SHP77 (cell line): Measurements from ENCODE around the gene WWOX.
A peak's percentile ranks its signal among the peaks of the same experiment; 100 is the strongest.
"Not testable (repeated sequence)": the region's sequence is repeated elsewhere in the genome, so short reads cannot be mapped to it uniquely, and the experiment has no call there.

Source experiments
- DNase-seq, 2 experiments: peaks; one replicate each; lab custom pipeline; 2025; lab: John Stamatoyannopoulos, UW

WWOX gene

DNA sequence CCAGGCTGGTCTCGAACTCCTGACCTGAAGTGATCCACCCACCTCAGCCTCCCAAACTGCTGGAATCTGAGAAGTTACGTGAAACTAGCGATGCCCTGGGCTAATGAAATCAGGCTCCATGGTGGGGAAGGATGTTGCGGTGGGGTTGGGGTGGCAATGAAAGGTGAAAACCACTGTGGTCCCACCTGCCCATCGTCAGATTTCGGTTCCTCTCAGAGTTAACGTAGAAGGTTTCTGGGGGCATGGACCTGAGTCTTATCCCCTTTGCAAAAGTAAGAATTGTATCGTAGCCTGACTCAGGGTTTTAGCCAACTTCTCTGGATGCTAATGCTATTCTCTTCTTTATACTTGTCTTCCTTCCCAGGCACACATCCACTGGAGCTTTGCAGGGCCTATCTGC is 402.3 kb downstream of the WWOX start:
- no peak for DNase-seq

DNA sequence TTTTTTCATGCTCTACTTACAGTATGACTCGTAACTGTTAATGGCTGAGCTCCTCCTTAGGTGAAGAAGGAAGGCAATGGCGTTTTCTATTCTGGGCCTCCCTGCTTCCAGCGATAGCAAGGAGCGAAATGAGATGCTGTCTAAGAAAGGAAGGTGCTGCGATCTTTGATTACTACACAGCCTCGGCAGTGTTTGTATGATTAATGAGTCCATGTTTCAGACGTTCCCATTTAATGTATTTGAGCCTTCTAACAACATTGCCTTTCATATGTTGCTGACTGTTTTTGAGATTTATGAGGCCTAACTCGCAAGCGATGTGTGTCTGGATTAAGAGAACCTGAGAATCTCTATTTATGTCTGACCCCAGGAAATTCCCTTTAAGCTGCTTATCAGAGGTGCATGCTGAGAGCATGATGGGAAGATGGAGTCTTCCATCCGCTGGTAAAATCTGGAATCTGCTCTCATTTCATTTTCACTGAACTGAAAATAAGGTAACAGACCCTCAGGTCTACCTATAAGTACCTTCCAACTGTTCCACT is 403.4 kb downstream of the WWOX start:
- DNase-seq: no peak

DNA sequence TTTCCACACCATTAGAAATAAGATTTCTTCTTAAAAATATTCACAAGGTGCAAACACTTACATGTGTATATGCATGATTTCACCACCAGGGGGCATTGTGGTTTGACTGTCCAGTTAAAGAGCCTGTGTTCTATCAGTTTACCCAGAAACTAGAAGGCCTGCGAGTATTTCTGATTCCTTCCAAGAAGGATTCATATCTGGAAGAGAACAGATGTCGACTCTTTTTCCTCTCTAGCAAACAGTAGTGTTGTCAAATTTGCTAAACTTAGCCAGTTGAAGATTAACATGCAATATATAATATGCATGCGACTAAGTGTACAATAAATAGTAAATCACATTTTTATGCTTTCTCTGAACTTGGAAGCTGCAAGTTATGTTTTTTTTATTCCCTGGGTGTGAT is 404.1 kb downstream of the WWOX start:
- peak; percentile 50 to 75 for DNase-seq

DNA sequence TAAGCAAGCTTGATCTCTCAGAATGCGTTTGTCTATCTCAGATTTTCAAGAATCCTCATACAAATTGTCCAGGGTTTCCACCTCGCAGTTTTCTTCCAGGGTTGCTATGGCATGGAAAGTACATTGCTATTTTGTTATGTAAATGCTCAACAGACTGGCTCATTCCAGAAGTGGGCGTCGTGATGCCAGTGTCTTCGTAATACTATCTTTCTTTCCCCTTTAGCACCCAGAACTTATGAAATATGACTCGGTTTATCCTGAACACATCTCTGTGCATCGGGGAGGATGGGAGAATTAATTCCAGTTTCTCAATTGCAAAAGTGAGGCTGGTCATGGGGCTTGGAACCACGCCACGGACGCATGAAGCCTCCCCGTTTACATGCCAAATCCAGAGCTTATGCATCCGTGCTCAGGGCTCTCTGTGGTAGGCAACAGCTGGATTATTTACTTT is 405.0 kb downstream of the WWOX start:
- no peak for DNase-seq

DNA sequence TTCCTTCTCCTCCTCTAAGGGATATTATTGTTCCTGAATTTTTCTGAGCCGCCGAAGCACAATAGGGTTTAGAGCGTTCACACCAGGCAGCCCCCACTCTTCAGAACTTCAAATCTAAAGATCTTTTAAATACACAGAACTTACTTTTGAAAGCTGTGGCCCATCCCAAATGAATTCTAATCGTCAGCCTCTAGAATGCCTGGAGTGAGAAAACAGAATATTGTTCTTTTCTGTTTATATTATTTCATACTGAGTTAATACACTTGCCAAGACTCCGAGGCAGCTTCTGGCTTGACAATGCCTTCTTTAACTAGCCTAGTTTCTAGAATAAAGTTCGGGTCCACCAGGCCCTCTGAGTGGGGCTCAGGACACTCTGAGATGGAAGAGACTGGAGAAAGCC is 405.6 kb downstream of the WWOX start:
- DNase-seq: no peak

DNA sequence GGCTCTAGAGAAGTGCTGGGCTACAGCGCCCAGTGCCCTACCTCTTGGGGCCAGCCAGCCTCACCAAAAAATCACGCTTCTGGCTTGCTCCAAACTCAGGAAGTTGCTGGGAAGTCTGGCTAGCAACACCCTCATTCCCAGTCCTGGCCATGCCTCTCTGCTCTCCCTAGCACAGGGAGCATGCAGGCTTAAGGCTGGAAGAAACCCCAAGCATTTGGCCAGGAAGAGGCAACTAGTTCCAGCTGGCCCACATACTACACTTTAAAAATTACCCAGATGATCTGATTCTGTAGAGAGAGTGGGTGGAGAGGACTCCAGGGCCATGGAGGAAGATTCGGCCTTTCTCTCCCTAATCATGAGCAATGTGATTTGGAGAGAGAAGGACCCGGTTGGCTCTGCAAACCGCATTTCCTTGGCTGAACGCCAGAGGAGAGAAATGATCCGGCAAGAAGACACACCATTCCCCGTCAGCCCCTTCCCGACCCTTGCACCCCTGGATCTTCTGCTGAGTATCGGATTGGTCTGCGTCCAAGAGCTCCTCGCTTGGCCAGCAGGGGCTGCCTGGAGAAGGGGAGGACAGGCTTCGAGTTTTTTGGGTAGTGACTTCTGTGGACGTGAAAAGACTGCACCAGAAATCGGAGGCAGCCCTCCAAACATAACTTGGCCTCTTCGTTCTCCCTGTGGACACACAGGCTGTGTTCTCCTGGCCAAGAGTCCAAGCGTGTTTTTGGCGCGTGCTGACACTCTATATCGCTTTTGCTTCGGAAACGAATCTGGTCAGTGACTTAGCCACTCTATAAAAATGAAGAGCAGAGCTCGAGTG is 406.3 kb downstream of the WWOX start:
- peak; percentile 14 to 59 for DNase-seq

DNA sequence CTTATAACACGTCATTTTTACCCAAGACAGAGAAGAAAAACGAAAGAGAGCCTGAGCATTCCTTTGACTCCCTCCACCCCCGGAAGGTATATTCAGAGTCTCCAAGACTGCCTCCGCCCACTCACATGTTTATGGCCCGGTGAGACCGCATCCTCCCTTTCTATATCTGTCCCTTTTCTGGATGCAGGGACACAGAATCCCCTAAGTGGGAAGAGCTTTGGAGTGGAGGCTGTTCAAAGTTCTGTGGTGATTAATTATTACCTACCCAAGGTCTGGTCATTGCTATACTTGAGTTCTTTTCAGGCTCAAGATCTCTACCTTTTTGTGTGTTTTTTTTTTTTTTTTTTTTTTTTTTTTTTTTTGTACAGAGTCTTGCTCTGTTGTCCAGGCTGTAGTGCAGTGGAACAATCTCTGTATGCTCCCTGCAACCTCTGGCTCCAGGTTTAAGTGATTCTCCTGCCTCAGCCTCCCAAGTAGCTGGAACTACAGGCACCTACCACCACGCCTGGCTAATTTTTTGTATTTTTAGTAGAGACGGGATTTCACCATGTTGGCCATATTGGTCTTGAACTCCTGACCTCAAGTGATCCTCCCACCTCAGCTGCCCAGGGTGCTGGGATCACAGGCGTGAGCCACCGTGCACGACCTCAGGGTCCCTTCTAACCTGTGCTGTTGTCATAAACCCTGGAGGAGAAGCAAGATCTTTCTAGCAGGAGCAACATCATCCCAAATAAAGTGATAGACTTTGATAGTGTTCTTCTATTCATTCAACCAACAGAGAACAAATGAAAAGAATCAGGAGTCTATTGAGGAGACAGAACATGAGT is 407.1 kb downstream of the WWOX start:
- no peak for DNase-seq

DNA sequence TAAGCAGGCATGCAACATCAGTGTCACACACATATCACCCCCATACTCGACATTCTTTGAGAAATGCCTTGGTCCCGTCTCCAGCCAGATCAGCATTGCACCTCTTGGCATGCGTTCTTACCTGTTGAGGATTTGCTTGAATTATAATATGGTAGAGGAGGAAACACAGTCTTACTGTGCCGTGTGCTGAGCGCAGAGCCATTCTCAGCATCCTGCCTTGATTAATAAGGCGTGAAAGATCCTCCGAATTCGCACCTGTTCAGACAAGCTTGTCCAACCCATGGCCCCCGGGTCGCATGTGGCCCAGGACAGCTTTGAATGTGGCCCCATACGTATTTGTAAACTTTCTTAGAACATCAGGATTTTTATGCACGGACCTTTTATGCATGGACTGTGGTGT is 408.1 kb downstream of the WWOX start:
- DNase-seq: no peak

DNA sequence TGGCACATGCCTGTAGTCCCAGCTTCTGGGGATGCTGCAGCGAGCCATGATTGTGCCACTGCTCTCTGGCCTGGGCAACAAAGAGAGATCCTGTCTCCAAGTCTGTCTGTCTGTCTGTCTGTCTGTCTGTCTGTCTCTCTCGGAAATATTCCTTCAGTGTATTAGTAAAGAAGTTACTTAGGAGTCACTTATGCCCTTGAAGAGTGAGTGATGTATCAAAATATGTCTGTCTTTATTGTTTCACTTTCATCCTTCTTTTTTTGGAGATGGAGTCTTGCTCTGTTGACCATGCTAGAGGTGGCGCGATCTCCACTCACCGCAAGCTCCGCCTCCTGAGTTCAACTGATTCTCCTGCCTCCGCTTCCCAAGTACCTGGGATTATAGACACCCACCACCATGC is 410.5 kb downstream of the WWOX start:
- DNase-seq: no peak

DNA sequence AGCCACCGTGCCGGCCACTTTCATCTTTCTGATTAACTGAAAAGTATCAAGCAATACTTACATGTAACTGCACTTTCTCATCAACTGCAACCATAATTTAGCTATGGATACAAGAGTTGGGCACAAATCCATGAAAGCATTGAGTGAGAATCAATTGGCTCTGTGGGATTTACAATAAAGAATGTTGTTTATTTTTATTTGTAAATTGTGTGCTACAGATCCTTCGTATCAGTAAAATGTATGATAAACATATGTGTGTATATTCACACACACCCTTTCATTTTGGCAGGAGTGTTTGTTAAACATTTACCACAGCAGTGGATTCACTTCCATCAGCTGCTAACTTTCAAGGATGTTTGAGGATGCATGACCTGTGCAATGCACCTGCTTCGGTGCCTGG is 411.0 kb downstream of the WWOX start:
- no peak for DNase-seq

DNA sequence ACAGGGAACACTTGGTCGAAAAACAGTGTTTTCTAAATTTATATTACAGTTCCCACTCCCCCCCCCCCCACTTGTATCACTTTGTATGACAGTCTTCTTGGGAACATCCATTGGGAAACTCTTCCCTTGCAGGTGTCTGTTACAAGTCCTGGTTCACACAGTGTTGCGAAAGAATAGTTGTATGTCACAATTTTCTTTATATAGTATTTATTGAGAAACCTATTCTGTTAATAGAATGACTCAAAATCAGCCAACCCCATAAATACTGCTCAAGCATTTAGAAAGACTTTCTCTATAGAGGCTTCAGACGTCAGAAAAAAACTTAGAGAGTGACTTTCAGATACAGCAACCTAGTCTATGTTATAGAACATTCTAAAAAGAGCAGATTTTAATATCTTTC is 414.4 kb downstream of the WWOX start:
- DNase-seq: no peak

DNA sequence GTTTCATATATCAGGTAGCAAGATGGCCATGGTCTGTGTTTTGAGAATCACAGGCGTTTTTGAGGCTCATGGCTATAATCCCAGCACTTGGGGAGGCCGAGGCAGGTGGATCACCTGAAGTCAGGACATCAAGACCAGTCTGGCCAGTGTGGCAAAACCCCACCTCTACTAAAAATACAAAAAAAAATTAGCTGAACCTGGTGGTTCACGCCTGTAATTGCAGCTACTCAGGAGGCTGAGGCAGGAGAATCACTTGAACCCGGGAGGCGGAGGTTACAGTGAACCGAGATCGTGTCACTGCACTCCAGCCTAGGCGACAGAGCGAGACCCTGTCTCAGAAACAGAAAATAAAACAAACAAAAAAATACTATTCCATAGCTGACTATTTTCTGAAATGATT is 415.4 kb downstream of the WWOX start:
- DNase-seq: not testable (repeated sequence)

DNA sequence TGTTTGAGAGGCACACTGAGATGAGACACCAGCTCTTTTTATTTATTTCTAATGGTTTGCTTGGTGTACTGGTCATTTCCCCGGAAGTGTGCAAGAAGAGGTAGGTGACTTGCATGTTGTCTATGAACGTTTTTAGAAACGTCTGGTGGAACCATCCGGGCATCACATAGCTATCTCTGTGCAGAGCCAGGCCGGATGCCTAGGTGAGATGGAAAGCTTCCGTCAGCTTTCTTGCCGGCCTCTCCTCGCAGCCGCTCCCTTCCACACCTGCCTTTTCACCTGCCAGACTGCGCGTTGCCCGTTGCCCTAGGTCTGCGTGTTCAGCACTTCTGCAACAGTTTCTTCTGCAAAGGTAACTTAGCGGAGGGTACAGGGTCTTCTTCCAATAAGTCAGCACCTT is 416.0 kb downstream of the WWOX start:
- DNase-seq: no peak

DNA sequence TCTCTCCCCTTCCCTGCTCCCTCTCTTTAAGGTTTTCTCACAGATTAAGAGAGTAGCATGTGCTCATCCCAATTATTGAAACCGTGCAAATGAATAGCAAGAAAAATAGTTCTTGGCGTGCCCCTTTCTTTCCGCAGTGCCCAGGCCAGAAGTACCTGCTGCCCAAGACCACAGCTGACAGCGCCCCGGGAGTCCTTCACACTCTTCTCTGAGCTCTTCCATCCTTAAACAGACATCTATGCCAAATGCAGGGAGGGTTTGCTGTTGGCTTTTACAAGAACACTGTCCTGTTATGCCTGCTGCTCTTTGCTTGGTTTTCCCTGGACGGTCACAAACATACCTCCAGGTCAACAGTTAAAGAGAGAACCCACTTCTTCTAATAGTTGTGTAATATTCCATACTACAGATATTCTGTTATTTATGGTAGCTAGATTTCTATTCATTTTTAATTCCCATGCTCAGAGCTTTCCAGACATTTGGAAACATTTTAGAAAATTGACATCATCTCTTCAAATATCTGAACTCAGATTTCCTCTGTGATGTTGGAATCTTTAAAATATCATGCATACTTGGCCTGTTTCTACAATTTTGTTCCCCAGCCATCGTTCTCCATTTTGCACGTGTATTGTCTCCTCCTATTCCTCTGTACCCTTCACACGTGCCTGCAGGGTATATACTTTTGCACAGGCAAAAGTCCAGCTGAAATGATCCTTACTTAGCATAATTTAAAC is 416.7 kb downstream of the WWOX start:
- no peak for DNase-seq

DNA sequence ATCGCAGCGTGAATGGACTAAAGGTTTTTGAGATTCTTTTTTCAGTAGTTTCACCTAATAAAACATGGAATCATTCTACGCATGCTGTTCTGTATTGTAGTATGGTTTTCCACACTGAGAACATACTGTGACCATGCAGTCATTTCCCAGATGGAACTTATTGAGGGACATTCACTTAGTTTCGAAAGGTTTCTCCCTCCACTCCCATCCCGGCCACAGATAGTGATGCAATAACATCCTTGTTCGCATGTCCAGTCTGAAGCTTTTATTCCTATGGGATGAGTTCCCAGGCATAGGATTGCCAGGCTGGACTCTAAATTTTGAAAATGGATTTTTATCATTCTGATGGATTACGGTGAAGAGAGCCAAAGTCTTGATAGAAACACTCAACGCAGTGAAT is 420.4 kb downstream of the WWOX start:
- DNase-seq: no peak

DNA sequence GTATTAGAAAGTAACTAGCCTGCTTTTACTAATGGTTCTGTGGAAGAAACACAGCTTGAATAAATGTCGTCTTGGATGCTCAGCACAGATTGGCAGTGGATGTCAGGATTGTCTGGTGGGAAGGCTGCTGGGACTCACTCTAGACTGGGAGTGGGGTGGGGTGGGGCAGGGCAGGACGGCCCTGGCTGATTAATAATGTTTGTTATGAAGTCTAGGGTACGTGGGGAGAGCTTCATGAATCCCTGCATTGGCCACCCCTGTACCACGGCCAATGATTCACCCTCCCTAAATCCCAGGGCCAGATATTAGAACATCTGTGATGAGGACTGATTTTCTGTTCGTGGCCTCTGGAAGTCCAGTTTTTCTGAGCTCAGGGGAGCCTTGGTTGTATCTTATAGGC is 421.0 kb downstream of the WWOX start:
- no peak for DNase-seq

DNA sequence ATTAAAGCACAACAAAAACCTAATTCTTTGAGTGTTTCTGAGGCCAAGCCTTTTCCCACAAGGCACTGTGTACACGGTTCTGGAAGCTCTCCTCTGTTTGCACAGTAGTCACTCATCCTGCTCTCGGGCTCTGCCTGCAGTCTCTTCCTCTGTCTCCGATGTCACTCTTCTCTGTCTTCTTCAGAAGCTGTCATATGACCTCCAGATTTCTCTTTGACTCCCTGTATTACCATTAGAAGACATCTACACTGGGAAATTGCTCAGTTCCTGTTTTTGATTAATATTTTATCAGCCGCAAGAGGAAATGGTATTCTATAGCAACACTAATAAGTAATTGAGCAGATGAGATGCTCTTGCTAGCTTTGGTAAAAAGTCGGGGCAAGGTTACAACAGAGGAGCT is 422.9 kb downstream of the WWOX start:
- peak; percentile 61 to 79 for DNase-seq

DNA sequence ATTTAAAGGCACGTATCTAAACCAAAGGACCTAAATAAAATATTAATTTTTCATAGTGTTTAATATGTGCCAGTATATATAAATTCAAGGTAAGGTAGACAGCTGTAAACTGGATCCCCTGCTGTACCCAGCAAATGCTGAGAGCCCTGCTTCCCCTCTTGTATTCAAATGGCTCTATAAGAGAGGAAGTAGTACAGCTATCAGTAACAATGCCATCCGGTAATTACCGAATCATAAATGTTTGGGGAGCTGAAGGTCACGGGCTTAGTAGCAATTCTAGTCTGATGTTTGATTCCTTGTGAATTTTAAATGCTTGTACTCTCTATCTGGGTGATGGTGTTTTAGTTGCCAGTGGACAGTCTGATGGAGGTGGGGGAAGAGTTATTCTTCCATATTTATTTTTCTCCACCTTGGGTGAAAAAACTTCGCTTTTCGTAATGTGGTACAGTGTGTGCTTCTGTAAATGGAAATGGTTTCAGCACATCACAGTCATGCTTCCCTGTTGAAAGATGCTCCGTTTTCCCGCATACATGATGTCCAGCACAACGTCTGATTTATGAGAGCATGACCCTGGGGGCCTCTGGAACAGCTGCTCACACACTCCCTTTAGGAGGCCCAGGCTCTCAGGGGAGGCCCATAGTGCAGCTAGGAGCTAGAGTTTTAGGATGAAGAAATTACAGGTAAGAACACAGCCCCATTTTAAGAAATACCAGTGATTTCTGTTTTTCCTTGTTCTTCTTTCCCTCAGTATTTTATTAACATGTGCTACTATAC is 423.9 kb downstream of the WWOX start:
- DNase-seq: peak; percentile 87

DNA sequence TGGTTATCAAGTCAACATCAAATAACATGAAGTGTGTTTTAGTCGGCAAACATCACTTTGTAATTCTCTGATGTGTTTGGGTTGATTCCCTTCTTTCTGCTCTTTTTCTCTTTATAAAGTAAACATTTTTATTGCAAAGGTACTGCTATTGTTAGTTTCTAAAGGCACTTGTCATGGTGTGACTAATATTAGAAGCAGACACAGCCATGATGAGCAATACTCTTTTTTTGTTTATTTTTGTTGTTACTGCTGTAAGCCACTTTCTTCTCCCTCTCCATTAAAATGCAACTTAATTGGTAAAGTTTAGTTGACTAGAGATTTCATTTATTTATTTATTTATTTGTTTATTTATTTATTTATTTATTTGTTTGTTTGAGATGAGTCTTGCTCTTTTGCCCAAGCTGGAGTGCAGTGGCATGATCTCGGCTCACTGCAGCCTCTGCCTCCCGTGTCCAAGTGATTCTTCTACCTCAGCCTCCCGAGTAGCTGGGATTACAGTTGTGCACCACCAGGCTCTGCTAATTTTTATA is 424.7 kb downstream of the WWOX start:
- no peak for DNase-seq

DNA sequence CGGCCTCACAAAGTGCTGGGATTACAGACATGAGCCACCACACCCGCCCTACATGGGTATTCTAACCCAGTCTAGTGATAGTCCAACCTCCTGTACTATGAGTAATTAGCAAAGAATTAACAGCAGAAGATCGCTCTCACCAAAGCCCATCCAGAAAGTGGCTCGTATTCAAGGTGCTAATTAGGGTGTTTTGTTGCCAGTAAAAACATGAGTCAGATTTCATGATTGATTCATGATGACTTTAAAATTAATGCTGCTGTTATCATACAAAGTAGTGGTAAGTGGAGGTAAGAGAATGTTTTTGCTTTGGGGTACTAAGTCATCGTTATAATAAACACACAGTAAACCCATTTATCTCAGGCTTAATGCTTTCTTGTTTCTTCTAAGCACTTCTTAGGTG is 428.8 kb downstream of the WWOX start:
- no peak for DNase-seq

DNA sequence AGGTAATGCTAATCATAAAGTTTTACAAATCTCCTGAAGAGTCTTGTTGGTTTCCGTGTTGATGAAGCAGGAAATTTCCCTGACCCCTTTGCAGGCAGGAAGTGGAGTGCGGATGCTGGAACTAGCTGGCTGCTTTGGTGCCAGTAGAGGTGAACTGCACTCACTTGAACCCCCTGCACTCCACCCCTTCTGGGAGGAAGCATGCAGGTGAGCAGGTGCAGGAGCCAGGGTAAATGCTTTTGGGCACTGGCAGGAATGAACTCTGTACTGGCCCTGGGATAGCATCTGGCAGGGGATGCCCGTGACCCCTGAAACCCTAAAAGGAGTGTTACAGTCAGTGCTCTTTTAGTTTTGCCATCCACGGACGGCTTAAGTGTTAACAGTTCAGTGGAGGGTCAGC is 430.4 kb downstream of the WWOX start:
- no peak for DNase-seq
